Heart right ventricle (tissue), 16 donors: ENCODE measurements around the gene ABHD10. TPM values are rescaled to one million over a fixed set of nuclear protein-coding genes. Genes with fewer than 3 reads are reported as not detected.

Source experiments
- ATAC-seq, 8 donors: fragments of 200-7000 bp; cut with Tn5 transposase; one replicate each; pipeline ENCODE4 v1.9.1; 2020; ENCODE audit warnings: mild to moderate bottlenecking in 8 of 8, moderate library complexity in 8 of 8, moderate number of reproducible peaks in 1 of 8
- DNase-seq, 2 donors: peaks; one replicate each; pipeline ENCODE4 v3.0.0-alpha.2; 2020
- H3K27ac ChIP-seq, 10 donors: fragments of 200-600 bp; sonication (generic) in 2 of 10; one replicate each; pipeline versions ENCODE4 v1.5.0 to v1.8.0; 2020 to 2022; ENCODE audit warnings: mild to moderate bottlenecking in 3 of 10
- H3K27me3 ChIP-seq, 7 donors: fragments of 200-600 bp; one replicate each; pipeline ENCODE4 v1.8.0; 2021 to 2022; ENCODE audit warnings: mild to moderate bottlenecking in 2 of 7
- H3K36me3 ChIP-seq, 9 donors: fragments of 200-600 bp; sonication (generic) in 1 of 9; one replicate each; pipeline versions ENCODE4 v1.5.0 to v1.8.0; 2020 to 2022; ENCODE audit warnings: mild to moderate bottlenecking in 2 of 9
- H3K4me1 ChIP-seq, 9 donors: fragments of 200-600 bp; sonication (generic) in 1 of 9; one replicate each; pipeline versions ENCODE4 v1.5.0 to v1.8.0; 2020 to 2022; ENCODE audit warnings: mild to moderate bottlenecking in 4 of 9
- H3K4me3 ChIP-seq, 10 donors: fragments of 200-600 bp; sonication (generic) in 2 of 10; one replicate each; pipeline versions ENCODE4 v1.5.0 to v1.8.0; 2020 to 2022; ENCODE audit warnings: mild to moderate bottlenecking in 7 of 10, moderate library complexity in 2 of 10
- H3K9me3 ChIP-seq, 11 donors: fragments of 200-600 bp in 10 of 11; sonication (generic) in 2 of 11; one replicate each; pipeline versions ENCODE4 v1.5.0 to v1.8.0; 2013 to 2022; ENCODE audit warnings: mild to moderate bottlenecking in 2 of 11, control low read depth in 1 of 11, moderate library complexity in 1 of 11
- WGBS, 2 donors: extraction: QIAGEN DNeasy Blood & Tissue Kit; methylation state at CpG; one replicate each; pipeline ENCODE4 v1.1.7; 2013; ENCODE audit warnings: inconsistent platforms in 1 of 2; 5-methylcytosine and 5-hydroxymethylcytosine counted together
- intact Hi-C, 10 donors: fragments of 100-400 bp; cut with DNase I; formaldehyde crosslinking; loops; one replicate each; pipeline versions ENCODE4 v1.11.1 to v1.14.2; 2022
- polyA plus RNA-seq, 2 donors: library from polyadenylated mRNA; stranded (reverse); fragments of 200-250 nt; gene quantifications; one replicate each; pipeline ENCODE4 v1.2.3, GENCODE V29; 2013
- total RNA-seq, 10 donors: library from RNA; stranded (reverse); fragmentation: NEBNext Ultra II Directional in 3 of 10; extraction: Animal tissue kit (Norgen Biotek cat#: 25700) in 3 of 10; gene quantifications; one replicate each; pipeline versions ENCODE4 v1.2.1 to v1.2.4, GENCODE V29; 2021 to 2023
- TF ChIP-seq, protein P1 (sequence below), 9 donors: fragments of 200-600 bp; sonication (generic) in 2 of 9; IDR thresholded peaks; one replicate each; pipeline versions ENCODE4 v1.5.0 to v1.8.0; 2021 to 2022; ENCODE audit warnings: antibody characterized with exemption in 9 of 9, mild to moderate bottlenecking in 5 of 9, moderate library complexity in 1 of 9
- donor health status: Arrhythmogenic right ventricular cardiomyopathy.
- donor health status: ischemic (EF 13 %, LVEDD 7.1; RV severe dilation, severe dysfunction).
- donor health status: healthy with polysubstance abuse.
- donor health status: DM: no; HTN: yes; CAD: no.
- donor health status: DM: no; HTN: no; CAD: no.
- donor health status: ischemic (EF 25% LVEDD 6.9; RV normal size, moderate dysfunction).
- donor health status: ischemic (EF 25% LVEDD 5.7; RV mildly dilated, moderate dysfunction).
- donor health status: healthy.
- donor health status: DM: yes; HTN: yes; CAD: no.
- donor health status: Ischemic cardiomyopathy.
- donor health status: ischemic (EF 35%, LVEDD 5.7; RV mildly dilated, moderate dysfunction).
- donor health status: nonischemic (EF 11% LVEDD 7.7; RV severe dilation, severe dysfunction).
- donor health status: DM: yes; HTN: yes; CAD: no.
- donor health status: PGD.
- donor health status: ischemic (EF 29% LVEDD 5.4; RV normal size, mild dysfunction).
- donor health status: nonischemic (EF 23%, LVEDD 6.1; RV moderate dilation, normal function).

The ABHD10 gene
- total and polyA plus RNA-seq, 12 donors, result 10.5 to 57.8 (median 50.1) TPM

DNA sequence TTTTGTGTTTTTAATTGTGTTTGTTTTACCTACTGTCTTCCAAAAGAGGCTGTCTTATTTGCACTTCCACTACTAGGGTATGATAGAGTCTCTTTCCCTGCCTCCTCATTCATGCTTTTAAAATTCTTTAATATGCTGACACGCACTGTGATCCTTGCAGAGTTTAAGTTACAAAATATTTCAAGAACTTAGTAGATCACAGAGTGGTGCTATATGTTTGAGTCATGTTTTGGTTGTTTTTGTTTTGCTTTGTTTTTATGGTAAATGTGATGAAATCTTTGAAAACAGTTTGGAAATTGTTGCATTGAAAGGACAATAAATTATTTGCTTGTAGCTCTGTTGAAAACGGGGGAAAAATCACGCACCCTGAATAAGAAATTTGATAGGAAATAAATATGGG is 5.9 kb upstream of the ABHD10 start:
- Histone ChIP-seq H3K9me3 (no peaks in the 10 kb centered on the region), H3K36me3 (peaks cover 0 to 79% (median 21%) of the 10 kb centered on the region in 9 donors), H3K4me1 (peaks cover 0 to 42% (median 19%) of the 10 kb centered on the region in 9 donors), H3K27me3 (no peaks in the 10 kb centered on the region), H3K27ac (no peak overlapping the region), H3K4me3 (no peak overlapping the region)
- intact Hi-C loops, result no loop called here
- 51 to 83% methylated on average over 3 of the region's 3 CpGs for WGBS, 2 donors
- DNase-seq, result no peak
- no peak for ATAC-seq
- TF ChIP-seq, protein P1, sequence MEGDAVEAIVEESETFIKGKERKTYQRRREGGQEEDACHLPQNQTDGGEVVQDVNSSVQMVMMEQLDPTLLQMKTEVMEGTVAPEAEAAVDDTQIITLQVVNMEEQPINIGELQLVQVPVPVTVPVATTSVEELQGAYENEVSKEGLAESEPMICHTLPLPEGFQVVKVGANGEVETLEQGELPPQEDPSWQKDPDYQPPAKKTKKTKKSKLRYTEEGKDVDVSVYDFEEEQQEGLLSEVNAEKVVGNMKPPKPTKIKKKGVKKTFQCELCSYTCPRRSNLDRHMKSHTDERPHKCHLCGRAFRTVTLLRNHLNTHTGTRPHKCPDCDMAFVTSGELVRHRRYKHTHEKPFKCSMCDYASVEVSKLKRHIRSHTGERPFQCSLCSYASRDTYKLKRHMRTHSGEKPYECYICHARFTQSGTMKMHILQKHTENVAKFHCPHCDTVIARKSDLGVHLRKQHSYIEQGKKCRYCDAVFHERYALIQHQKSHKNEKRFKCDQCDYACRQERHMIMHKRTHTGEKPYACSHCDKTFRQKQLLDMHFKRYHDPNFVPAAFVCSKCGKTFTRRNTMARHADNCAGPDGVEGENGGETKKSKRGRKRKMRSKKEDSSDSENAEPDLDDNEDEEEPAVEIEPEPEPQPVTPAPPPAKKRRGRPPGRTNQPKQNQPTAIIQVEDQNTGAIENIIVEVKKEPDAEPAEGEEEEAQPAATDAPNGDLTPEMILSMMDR (IDR thresholded peaks at IDR 0.05), result no peak

DNA sequence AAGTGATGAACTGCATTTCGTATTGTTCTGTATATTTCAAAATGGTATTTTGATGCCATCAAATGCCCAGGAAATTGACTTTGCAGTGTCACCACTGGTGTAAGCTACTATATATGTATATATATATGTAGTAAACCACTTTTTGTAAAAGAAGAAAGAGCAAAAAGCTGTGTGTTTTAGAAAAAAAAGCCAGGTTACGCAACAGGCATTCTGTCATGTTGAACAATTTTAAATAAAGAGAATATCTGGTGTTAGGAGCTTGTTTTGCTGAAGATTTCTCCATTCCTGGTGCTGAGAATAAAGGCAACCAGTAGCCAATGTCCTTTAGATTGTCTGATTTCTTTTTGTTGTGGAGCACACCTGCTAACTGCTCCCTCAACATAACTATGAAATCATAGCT is 3.7 kb upstream of the ABHD10 start:
- no peak for ATAC-seq

DNA sequence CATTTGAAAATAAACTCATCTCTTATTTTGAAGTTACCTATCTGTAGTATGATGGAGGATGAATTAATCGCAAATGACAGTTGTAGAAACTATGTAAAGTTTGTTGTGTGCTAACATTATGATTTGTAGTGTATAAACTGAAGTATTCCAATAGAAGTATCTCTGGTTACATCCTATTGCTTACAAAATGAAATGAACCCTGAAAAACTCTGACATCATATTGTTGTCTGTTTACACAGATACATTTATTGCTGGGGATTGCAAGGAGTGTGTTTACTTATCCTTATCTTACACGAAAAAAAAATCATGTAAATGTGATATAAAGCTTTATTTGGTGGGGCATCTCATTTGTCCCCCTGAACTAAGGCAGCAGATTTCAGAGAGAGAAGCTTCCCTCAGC is 2.6 kb upstream of the ABHD10 start:
- Histone ChIP-seq H3K36me3 (peaks cover 0 to 45% (median 11%) of the 10 kb centered on the region in 9 donors), H3K9me3 (no peaks in the 10 kb centered on the region), H3K27me3 (no peaks in the 10 kb centered on the region), H3K27ac (no peak overlapping the region), H3K4me3 (no peak overlapping the region), H3K4me1 (peaks cover 0 to 33% (median 20%) of the 10 kb centered on the region in 9 donors)
- intact Hi-C loops, result loop anchor here in 1 of 10 donors (5.0 kb wide), 1 partner anchor 36 kb away; no protein-coding TSS in a partner anchor
- 75 to 80% methylated on average over 2 of the region's 2 CpGs for WGBS, 2 donors
- ATAC-seq (no peak), DNase-seq (no peak)
- TF ChIP-seq, protein P1 (IDR thresholded peaks at IDR 0.05), result no peak

More for the DNA sequence above, 3.7 kb upstream of the ABHD10 start:
- no peak overlapping the region for H3K27ac ChIP-seq
- intact Hi-C loops, result loop anchor here in 1 of 10 donors (5.0 kb wide), 1 partner anchor 37 kb away; no protein-coding TSS in a partner anchor
- no peak for DNase-seq
- TF ChIP-seq, protein P1 (IDR thresholded peaks at IDR 0.05), result no peak
- H3K4me1 ChIP-seq, result peaks cover 0 to 33% (median 13%) of the 10 kb centered on the region in 9 donors
- no peak overlapping the region for H3K4me3 ChIP-seq
- no peaks in the 10 kb centered on the region for H3K27me3 ChIP-seq
- peaks cover 0 to 56% (median 14%) of the 10 kb centered on the region in 9 donors for H3K36me3 ChIP-seq
- H3K9me3 ChIP-seq, result no peaks in the 10 kb centered on the region
- WGBS, 2 donors, result 71 to 97% methylated on average over 2 of the region's 2 CpGs

DNA sequence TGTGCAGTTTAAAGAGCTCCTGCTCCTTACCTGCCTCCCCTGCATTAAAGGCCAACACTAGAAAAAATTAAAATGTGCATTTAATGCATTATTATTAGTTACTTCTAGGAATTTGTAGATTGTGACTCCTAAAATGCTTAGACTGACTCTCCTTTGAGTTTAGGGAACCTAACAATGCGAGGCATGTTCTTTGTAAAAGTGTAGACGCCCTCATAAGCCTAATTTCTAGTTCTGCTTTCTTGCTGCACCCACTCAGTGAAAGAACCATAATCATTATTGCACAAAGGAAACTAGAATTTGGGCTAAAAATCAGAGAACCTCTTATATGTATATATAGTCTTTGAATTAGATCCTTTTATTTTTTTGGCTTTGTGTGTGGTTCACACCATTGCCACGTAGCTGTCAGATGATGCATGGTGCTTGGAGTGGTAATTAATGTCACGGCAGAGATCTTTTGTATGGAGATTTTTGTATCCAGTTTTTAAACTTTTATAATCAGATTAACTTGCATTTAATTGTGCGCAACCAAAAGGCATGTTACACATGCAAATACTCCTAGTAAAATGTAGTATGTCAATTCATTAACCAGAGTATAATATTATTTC is 710 bp downstream of the ABHD10 start:
- WGBS, 2 donors, result 19 to 22% methylated on average over 5 of the region's 5 CpGs
- no peaks in the 10 kb centered on the region for H3K9me3 ChIP-seq
- H3K27me3 ChIP-seq, result no peaks in the 10 kb centered on the region
- peak overlapping the region; percentile 56 to 95 (median 81) for H3K4me3 ChIP-seq
- ATAC-seq (peak in 6 of 8 donors; percentile 4 to 27 (median 12)), DNase-seq (no peak)
- H3K4me1 ChIP-seq, result peaks cover 0 to 47% (median 27%) of the 10 kb centered on the region in 9 donors
- H3K27ac ChIP-seq, result peak overlapping the region in 9 of 10 donors; percentile 77 to 92 (median 86)
- H3K36me3 ChIP-seq, result peaks cover 0 to 35% (median 8%) of the 10 kb centered on the region in 9 donors
- TF ChIP-seq, protein P1 (IDR thresholded peaks at IDR 0.05), result no peak
- intact Hi-C loops, result loop anchor here in 2 of 10 donors (5.0 to 10.0 kb wide), 2 partner anchors 33 to 65 kb away; no protein-coding TSS in a partner anchor
